Liver (tissue), 9 donors: ENCODE results near the gene ZFAND3. TPM values are rescaled to one million over a fixed set of nuclear protein-coding genes. Genes with fewer than 3 reads are reported as not detected.

Experiments used
- DNase-seq: peaks from one replicate; pipeline ENCODE4 v3.0.0-alpha.2; 2017; ENCODE audit warnings: low spot score
- H3K27ac ChIP-seq, 2 donors: one replicate each; pipeline ENCODE4 v1.7.0; 2013; ENCODE audit warnings: inconsistent platforms in 2 of 2, low read length in 2 of 2, control low read depth in 1 of 2, low read depth in 1 of 2, mild to moderate bottlenecking in 1 of 2
- H3K27me3 ChIP-seq, 4 donors: one replicate each; pipeline versions ENCODE4 v1.6.1 to v1.7.0; 2013; ENCODE audit warnings: low read length in 3 of 4, inconsistent platforms in 1 of 4, mild to moderate bottlenecking in 1 of 4, moderate library complexity in 1 of 4; ENCODE audit not compliant: control insufficient read depth in 4 of 4, insufficient read depth in 4 of 4
- H3K36me3 ChIP-seq, 4 donors: one replicate each; pipeline versions ENCODE4 v1.6.1 to v1.7.0; 2013; ENCODE audit warnings: low read length in 3 of 4, mild to moderate bottlenecking in 3 of 4, low read depth in 1 of 4, moderate library complexity in 1 of 4; ENCODE audit not compliant: control insufficient read depth in 4 of 4, insufficient read depth in 3 of 4
- H3K4me1 ChIP-seq, 4 donors: one replicate each; pipeline versions ENCODE4 v1.6.1 to v1.7.0; 2013; ENCODE audit warnings: low read length in 3 of 4, mild to moderate bottlenecking in 3 of 4, moderate library complexity in 1 of 4; ENCODE audit not compliant: control insufficient read depth in 4 of 4, insufficient read depth in 4 of 4
- H3K4me3 ChIP-seq, 3 donors: one replicate each; pipeline versions ENCODE4 v1.6.1 to v1.7.0; 2013; ENCODE audit warnings: low read length in 3 of 3, control low read depth in 1 of 3, low read depth in 1 of 3, mild to moderate bottlenecking in 1 of 3
- H3K9ac ChIP-seq, 2 donors: one replicate each; pipeline ENCODE4 v1.7.0; 2013; ENCODE audit warnings: low read length in 2 of 2, mild to moderate bottlenecking in 2 of 2, moderate library complexity in 2 of 2, control low read depth in 1 of 2, low read depth in 1 of 2
- H3K9me3 ChIP-seq, 4 donors: one replicate each; pipeline versions ENCODE4 v1.6.1 to v1.7.0; 2013; ENCODE audit warnings: low read length in 3 of 4; ENCODE audit not compliant: control insufficient read depth in 4 of 4
- CTCF ChIP-seq: fragments of 150-350 bp; IDR thresholded peaks from 2 replicates; pipeline ENCODE4 v1.5.1; 2017; ENCODE audit warnings: improper control_type of control experiment, low read depth, low read length; ENCODE audit not compliant: missing input control
- EGR1 ChIP-seq, 2 donors: IDR thresholded peaks; 2 replicates each; pipeline ENCODE4 v1.6.1; 2016 to 2018; ENCODE audit warnings: antibody characterized with exemption in 2 of 2, low read depth in 2 of 2
- FOXA1 ChIP-seq: IDR thresholded peaks from 2 replicates; pipeline ENCODE4 v1.6.1; 2016; ENCODE audit warnings: antibody characterized with exemption
- FOXA2 ChIP-seq: IDR thresholded peaks from 2 replicates; pipeline ENCODE4 v1.6.1; 2016; ENCODE audit warnings: antibody characterized with exemption
- HNF4A ChIP-seq, 2 donors: conservative IDR thresholded peaks; 2 replicates each; pipeline ENCODE4 v1.6.1; 2016; ENCODE audit warnings: antibody characterized with exemption in 2 of 2, mild to moderate bottlenecking in 2 of 2
- HNF4G ChIP-seq: IDR thresholded peaks from 2 replicates; pipeline ENCODE4 v1.6.1; 2016; ENCODE audit warnings: antibody characterized with exemption
- JUND ChIP-seq, 2 donors: IDR thresholded peaks; 2 replicates each; pipeline ENCODE4 v1.6.1; 2016; ENCODE audit warnings: antibody characterized with exemption in 2 of 2
- MAX ChIP-seq: IDR thresholded peaks from 2 replicates; pipeline ENCODE4 v1.6.1; 2016; ENCODE audit warnings: antibody characterized with exemption
- NR2F2 ChIP-seq: IDR thresholded peaks from 2 replicates; pipeline ENCODE4 v1.6.1; 2016; ENCODE audit warnings: antibody characterized with exemption
- RAD21 ChIP-seq, 2 donors: IDR thresholded peaks; 2 replicates each; pipeline ENCODE4 v1.6.1; 2016; ENCODE audit warnings: antibody characterized with exemption in 2 of 2, mild to moderate bottlenecking in 2 of 2
- REST ChIP-seq: IDR thresholded peaks from 2 replicates; pipeline ENCODE4 v1.6.1; 2016; ENCODE audit warnings: antibody characterized with exemption, mild to moderate bottlenecking
- RXRA ChIP-seq, 2 donors: IDR thresholded peaks; 2 replicates each; pipeline ENCODE4 v1.6.1; 2017 to 2018; ENCODE audit warnings: antibody characterized with exemption in 2 of 2, mild to moderate bottlenecking in 1 of 2
- SP1 ChIP-seq: IDR thresholded peaks from 2 replicates; pipeline ENCODE4 v1.6.1; 2018; ENCODE audit warnings: antibody characterized with exemption, mild to moderate bottlenecking
- TAF1 ChIP-seq: conservative IDR thresholded peaks from 2 replicates; pipeline ENCODE4 v1.6.1; 2016; ENCODE audit warnings: antibody characterized with exemption, mild to moderate bottlenecking
- YY1 ChIP-seq: IDR thresholded peaks from 2 replicates; pipeline ENCODE4 v1.6.1; 2016; ENCODE audit warnings: antibody characterized with exemption, mild to moderate bottlenecking
- WGBS: extraction: QIAGEN DNeasy Blood & Tissue Kit; methylation state at CpG from one replicate; pipeline ENCODE4 v1.1.7; 2013; 5-methylcytosine and 5-hydroxymethylcytosine counted together
- polyA plus RNA-seq, 2 donors: library from polyadenylated mRNA; stranded (reverse) in 1 of 2; unstranded in 1 of 2; fragments of 200-250 nt in 1 of 2; fragments of >200 nt in 1 of 2; fragmentation: Nextera tagmentation in 1 of 2; extraction: Ambion mirVana in 1 of 2; gene quantifications; one replicate each; pipeline versions ENCODE4 v1.2.1 to v1.2.3, GENCODE V29; 2013 to 2015
- total RNA-seq, 2 donors: library from RNA; depleted of rRNA; stranded (reverse); fragments of >200 nt; gene quantifications; one replicate each; pipeline ENCODE4 v1.2.3, GENCODE V29; 2014
- TF ChIP-seq, protein P1 (sequence below): IDR thresholded peaks from 2 replicates; pipeline ENCODE4 v1.6.1; 2016; ENCODE audit warnings: antibody characterized with exemption
- TF ChIP-seq, protein P2 (sequence below): IDR thresholded peaks from 2 replicates; pipeline ENCODE4 v1.6.1; 2016; ENCODE audit warnings: antibody characterized with exemption
- donor health status: healthy.
- donor health status: healthy.
- donor health status: healthy.
- donor health status: healthy.
- donor health status: healthy.

Gene ZFAND3
- total and polyA plus RNA-seq, 4 donors, result 7.7 to 37.5 (median 23.1) TPM

GRCh38 chr6:37835923-37836322 lies 16.4 kb downstream of the ZFAND3 start:
- H3K4me1 ChIP-seq, result peaks cover 5 to 6% (median 6%) of the 10 kb centered on the region in 4 donors
- H3K27me3 ChIP-seq, result no peaks in the 10 kb centered on the region
- TF ChIP-seq, protein P1, sequence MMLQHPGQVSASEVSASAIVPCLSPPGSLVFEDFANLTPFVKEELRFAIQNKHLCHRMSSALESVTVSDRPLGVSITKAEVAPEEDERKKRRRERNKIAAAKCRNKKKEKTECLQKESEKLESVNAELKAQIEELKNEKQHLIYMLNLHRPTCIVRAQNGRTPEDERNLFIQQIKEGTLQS, result no peak
- TF ChIP-seq REST, result no peak
- no peak for TF ChIP-seq SP1
- no peak for TF ChIP-seq FOXA1
- TF ChIP-seq FOXA2, result no peak
- TF ChIP-seq HNF4G, result no peak
- TF ChIP-seq CTCF, result no peak
- WGBS, result 95% methylated on average over 2 of the region's 2 CpGs
- no peak for DNase-seq
- no peak overlapping the region for H3K4me3 ChIP-seq
- H3K27ac ChIP-seq, result no peak overlapping the region
- H3K9me3 ChIP-seq, result no peaks in the 10 kb centered on the region
- no peak overlapping the region for H3K9ac ChIP-seq
- H3K36me3 ChIP-seq, result no peaks in the 10 kb centered on the region

GRCh38 chr6:37838219-37838921 lies 18.8 kb downstream of the ZFAND3 start:
- H3K4me3 ChIP-seq, result no peak overlapping the region
- peaks cover 5 to 11% (median 10%) of the 10 kb centered on the region in 4 donors for H3K4me1 ChIP-seq
- H3K9me3 ChIP-seq, result no peaks in the 10 kb centered on the region
- H3K27me3 ChIP-seq, result no peaks in the 10 kb centered on the region
- DNase-seq, result no peak
- H3K9ac ChIP-seq, result no peak overlapping the region
- H3K27ac ChIP-seq, result no peak overlapping the region
- WGBS, result 62% methylated on average over 3 of the region's 3 CpGs
- H3K36me3 ChIP-seq, result no peaks in the 10 kb centered on the region
- TF ChIP-seq FOXA1 (no peak), SP1 (no peak), NR2F2 (no peak), TAF1 (no peak), RXRA (IDR thresholded peaks at IDR 0.05) (no peak), RAD21 (IDR thresholded peaks at IDR 0.05) (no peak), CTCF (no peak), MAX (no peak), REST (no peak), HNF4A (conservative IDR thresholded peaks at IDR 0.05) (no peak), EGR1 (IDR thresholded peaks at IDR 0.05; ENCODE audit: low read depth in 2 of 2) (no peak), YY1 (no peak), JUND (IDR thresholded peaks at IDR 0.05) (no peak)
- TF ChIP-seq, protein P1, result no peak
- TF ChIP-seq, protein P2, sequence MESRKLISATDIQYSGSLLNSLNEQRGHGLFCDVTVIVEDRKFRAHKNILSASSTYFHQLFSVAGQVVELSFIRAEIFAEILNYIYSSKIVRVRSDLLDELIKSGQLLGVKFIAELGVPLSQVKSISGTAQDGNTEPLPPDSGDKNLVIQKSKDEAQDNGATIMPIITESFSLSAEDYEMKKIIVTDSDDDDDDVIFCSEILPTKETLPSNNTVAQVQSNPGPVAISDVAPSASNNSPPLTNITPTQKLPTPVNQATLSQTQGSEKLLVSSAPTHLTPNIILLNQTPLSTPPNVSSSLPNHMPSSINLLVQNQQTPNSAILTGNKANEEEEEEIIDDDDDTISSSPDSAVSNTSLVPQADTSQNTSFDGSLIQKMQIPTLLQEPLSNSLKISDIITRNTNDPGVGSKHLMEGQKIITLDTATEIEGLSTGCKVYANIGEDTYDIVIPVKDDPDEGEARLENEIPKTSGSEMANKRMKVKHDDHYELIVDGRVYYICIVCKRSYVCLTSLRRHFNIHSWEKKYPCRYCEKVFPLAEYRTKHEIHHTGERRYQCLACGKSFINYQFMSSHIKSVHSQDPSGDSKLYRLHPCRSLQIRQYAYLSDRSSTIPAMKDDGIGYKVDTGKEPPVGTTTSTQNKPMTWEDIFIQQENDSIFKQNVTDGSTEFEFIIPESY, result no peak
